Thymus (tissue), 11 donors: ENCODE measurements around the gene GLT1D1. TPM values are rescaled to one million over a fixed set of nuclear protein-coding genes. Genes with fewer than 3 reads are reported as not detected.

Source experiments
- DNase-seq, 9 donors: peaks; one replicate each; pipeline ENCODE4 v3.0.0-alpha.2; 2013; ENCODE audit warnings: low spot score in 9 of 9, low read depth in 6 of 9, missing footprints in 1 of 9
- H3K27ac ChIP-seq, 2 donors: one replicate each; pipeline ENCODE4 v1.5.1; 2013; ENCODE audit warnings: control low read depth in 1 of 2, low read depth in 1 of 2, low read length in 1 of 2, mild to moderate bottlenecking in 1 of 2, moderate library complexity in 1 of 2
- H3K27me3 ChIP-seq, 2 donors: one replicate each; pipeline ENCODE4 v1.5.1; 2013; ENCODE audit warnings: low read length in 1 of 2; ENCODE audit not compliant: control insufficient read depth in 2 of 2, insufficient read depth in 1 of 2
- H3K36me3 ChIP-seq, 2 donors: one replicate each; pipeline ENCODE4 v1.5.1; 2013; ENCODE audit warnings: low read length in 1 of 2, mild to moderate bottlenecking in 1 of 2, moderate library complexity in 1 of 2; ENCODE audit not compliant: control insufficient read depth in 2 of 2, insufficient read depth in 2 of 2
- H3K4me1 ChIP-seq, 2 donors: one replicate each; pipeline ENCODE4 v1.5.1; 2013; ENCODE audit warnings: low read length in 2 of 2; ENCODE audit not compliant: control insufficient read depth in 2 of 2, insufficient read depth in 2 of 2
- H3K4me3 ChIP-seq, 2 donors: one replicate each; pipeline ENCODE4 v1.5.1; 2013; ENCODE audit warnings: low read length in 2 of 2, control low read depth in 1 of 2, mild to moderate bottlenecking in 1 of 2
- H3K9me3 ChIP-seq, 2 donors: one replicate each; pipeline ENCODE4 v1.5.1; 2013; ENCODE audit warnings: low read length in 1 of 2, mild to moderate bottlenecking in 1 of 2; ENCODE audit not compliant: control insufficient read depth in 2 of 2, insufficient read depth in 1 of 2
- WGBS: extraction: QIAGEN DNeasy Blood & Tissue Kit; methylation state at CpG from one replicate; pipeline ENCODE4 v1.1.7; 2013; 5-methylcytosine and 5-hydroxymethylcytosine counted together
- polyA plus RNA-seq: library from polyadenylated mRNA; stranded (reverse); fragments of 200-250 nt; gene quantifications from one replicate; pipeline ENCODE4 v1.2.3, GENCODE V29; 2013
- total RNA-seq: library from RNA; stranded (reverse); fragments of 120-200 nt; gene quantifications from one replicate; pipeline ENCODE4 v1.2.4, GENCODE V29; 2013
- donor health status: healthy.

Gene GLT1D1
- total and polyA plus RNA-seq, 2 donors = 0.33 to 1.1 TPM

GRCh38 chr12:129005829-129006228 lies 152.6 kb downstream of the GLT1D1 start:
- no peak overlapping the region for H3K4me3 ChIP-seq
- H3K9me3 ChIP-seq = peaks cover 0 to 5% of the 10 kb centered on the region in 2 donors
- H3K36me3 ChIP-seq = no peaks in the 10 kb centered on the region
- H3K4me1 ChIP-seq = no peaks in the 10 kb centered on the region
- H3K27me3 ChIP-seq = no peaks in the 10 kb centered on the region
- 91% methylated on average over 6 of the region's 6 CpGs for WGBS
- no peak for DNase-seq
- H3K27ac ChIP-seq = no peak overlapping the region

GRCh38 chr12:129009833-129010622 lies 156.8 kb downstream of the GLT1D1 start:
- Histone ChIP-seq H3K27ac (no peak overlapping the region), H3K9me3 (peaks cover 0 to 5% of the 10 kb centered on the region in 2 donors), H3K36me3 (no peaks in the 10 kb centered on the region), H3K4me1 (no peaks in the 10 kb centered on the region), H3K27me3 (no peaks in the 10 kb centered on the region), H3K4me3 (no peak overlapping the region)
- 67% methylated on average over 5 of the region's 5 CpGs for WGBS
- no peak for DNase-seq

- H3K9me3 ChIP-seq = peaks cover 0 to 3% of the 10 kb centered on the region in 2 donors
- DNase-seq = no peak
- no peaks in the 10 kb centered on the region for H3K4me1 ChIP-seq
- H3K27me3 ChIP-seq = no peaks in the 10 kb centered on the region
- no peak overlapping the region for H3K4me3 ChIP-seq
- H3K27ac ChIP-seq = no peak overlapping the region
- H3K36me3 ChIP-seq = no peaks in the 10 kb centered on the region
- 60% methylated on average over 7 of the region's 7 CpGs for WGBS
Measured at GRCh38 chr12:129016159-129016558, 162.9 kb downstream of the GLT1D1 start.

- DNase-seq = no peak
- Histone ChIP-seq H3K36me3 (no peaks in the 10 kb centered on the region), H3K4me1 (no peaks in the 10 kb centered on the region), H3K9me3 (peaks cover 0 to 3% of the 10 kb centered on the region in 2 donors), H3K4me3 (no peak overlapping the region), H3K27ac (no peak overlapping the region), H3K27me3 (no peaks in the 10 kb centered on the region)
- WGBS = 94% methylated on average over 3 of the region's 3 CpGs
Measured at GRCh38 chr12:129025055-129025454, 171.8 kb downstream of the GLT1D1 start.

GRCh38 chr12:129028844-129029243 lies 175.6 kb downstream of the GLT1D1 start:
- WGBS = 80% methylated on average over 16 of the region's 16 CpGs
- Histone ChIP-seq H3K27me3 (no peaks in the 10 kb centered on the region), H3K4me1 (no peaks in the 10 kb centered on the region), H3K27ac (no peak overlapping the region), H3K9me3 (peaks cover 0 to 3% of the 10 kb centered on the region in 2 donors), H3K36me3 (no peaks in the 10 kb centered on the region), H3K4me3 (no peak overlapping the region)
- DNase-seq = no peak

Other genes with a start within 250 kb of the GLT1D1 start
- gene SLC15A4, start 29.5 kb upstream of the GLT1D1 start, total RNA-seq = 13.4 TPM
- 24.7 TPM for gene SLC15A4, start 29.5 kb upstream of the GLT1D1 start, polyA plus RNA-seq